Measurements from ENCODE around the gene DOC2A.

DOC2A gene

DNA sequence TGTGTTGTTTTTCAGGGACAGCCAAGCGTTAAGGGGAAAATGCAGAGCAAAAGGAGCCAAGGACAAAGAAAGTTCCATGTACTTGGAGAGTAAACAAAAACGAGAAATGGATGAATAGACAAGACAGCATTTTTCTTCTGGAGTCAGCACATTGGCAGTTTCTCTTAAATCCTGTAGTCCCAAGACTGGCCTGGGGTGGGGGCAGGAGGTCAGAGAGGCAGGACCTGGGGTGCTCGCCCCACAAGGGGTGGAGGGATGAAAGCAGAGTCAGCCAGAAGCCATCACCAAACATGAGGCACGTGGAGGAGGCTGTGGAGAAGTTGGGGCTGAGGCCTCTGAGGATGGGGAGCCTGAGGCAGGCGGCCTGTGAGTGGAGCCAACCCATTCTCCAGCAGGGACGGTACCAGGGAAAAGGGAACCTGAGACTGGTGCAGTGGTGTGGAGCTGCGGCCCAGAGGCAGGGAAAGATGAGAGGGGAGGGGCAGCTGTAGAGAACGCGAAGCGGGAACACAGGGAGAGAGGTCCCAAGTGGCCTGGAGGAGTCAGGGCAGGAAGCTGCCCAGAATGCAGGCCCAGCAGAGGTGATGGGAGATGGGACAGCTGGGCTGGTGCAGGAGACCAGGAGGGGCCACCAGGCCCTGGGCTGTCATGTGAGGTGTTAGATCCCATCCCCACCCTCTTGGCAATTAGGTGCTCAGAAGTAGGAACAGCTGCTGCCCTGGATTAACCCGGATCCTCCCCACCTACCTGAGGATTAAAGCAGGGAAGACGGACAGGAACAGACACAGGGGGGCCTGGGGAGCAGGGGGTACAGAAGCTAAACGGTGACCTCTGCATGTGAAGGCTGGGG, 17.0 kb upstream of the DOC2A start:
- no peak for DNase-seq (ENCODE audit: low read depth)
- no peak overlapping the region for H3K4me3 ChIP-seq (ENCODE audit: control insufficient read depth, low read depth, low read length)
- no peak for TF ChIP-seq CTCF (conservative IDR thresholded peaks at IDR 0.05; ENCODE audit: control insufficient read depth, insufficient read depth, low read depth, low read length)

DNA sequence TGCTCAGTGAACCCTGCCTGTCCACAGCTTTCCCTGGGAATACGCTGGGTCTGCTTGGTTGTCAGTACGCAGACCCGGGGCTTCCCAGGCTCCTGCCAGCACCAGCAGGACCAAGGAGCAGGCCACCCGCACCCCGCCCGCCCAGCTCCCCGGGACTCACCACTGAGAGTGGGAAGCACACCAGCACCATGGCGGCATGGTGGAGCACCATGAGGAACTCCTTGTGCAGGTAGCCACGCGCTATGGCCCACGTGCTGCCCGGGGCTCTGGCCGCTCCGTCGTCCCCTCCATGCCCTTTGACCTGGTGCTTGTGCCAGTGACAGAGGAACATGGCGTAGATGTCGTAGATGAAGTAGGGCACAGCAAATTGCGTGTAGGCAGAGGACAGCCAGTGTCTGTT, 15.6 kb upstream of the DOC2A start:
- TF ChIP-seq CTCF (conservative IDR thresholded peaks at IDR 0.05; ENCODE audit: control insufficient read depth, insufficient read depth, low read depth, low read length): no peak
- no peak overlapping the region for H3K4me3 ChIP-seq (ENCODE audit: control insufficient read depth, low read depth, low read length)
- DNase-seq (ENCODE audit: low read depth): no peak

GRCh38 chr16:30025574-30025973, 14.7 kb upstream of the DOC2A start:
- H3K4me3 ChIP-seq (ENCODE audit: control insufficient read depth, low read depth, low read length): no peak overlapping the region
- TF ChIP-seq CTCF (conservative IDR thresholded peaks at IDR 0.05; ENCODE audit: control insufficient read depth, insufficient read depth, low read depth, low read length): no peak
- DNase-seq (ENCODE audit: low read depth): no peak

GRCh38 chr16:30025156-30025555, 14.3 kb upstream of the DOC2A start:
- no peak overlapping the region for H3K4me3 ChIP-seq (ENCODE audit: control insufficient read depth, low read depth, low read length)
- no peak for TF ChIP-seq CTCF (conservative IDR thresholded peaks at IDR 0.05; ENCODE audit: control insufficient read depth, insufficient read depth, low read depth, low read length)
- no peak for DNase-seq (ENCODE audit: low read depth)

GRCh38 chr16:30024451-30024850, 13.6 kb upstream of the DOC2A start:
- DNase-seq (ENCODE audit: low read depth): no peak
- no peak overlapping the region for H3K4me3 ChIP-seq (ENCODE audit: control insufficient read depth, low read depth, low read length)
- TF ChIP-seq CTCF (conservative IDR thresholded peaks at IDR 0.05; ENCODE audit: control insufficient read depth, insufficient read depth, low read depth, low read length): no peak

- DNase-seq (ENCODE audit: low read depth): no peak
- no peak overlapping the region for H3K4me3 ChIP-seq (ENCODE audit: control insufficient read depth, low read depth, low read length)
- TF ChIP-seq CTCF (conservative IDR thresholded peaks at IDR 0.05; ENCODE audit: control insufficient read depth, insufficient read depth, low read depth, low read length): no peak
Measured at GRCh38 chr16:30023586-30023985, 12.8 kb upstream of the DOC2A start.
